Head of caudate nucleus (tissue), 42 donors: ENCODE results near the gene KCTD1.

Experiments used
- DNase-seq, 42 donors: peaks; one replicate each; pipeline versions ENCODE4 v3.0.0 to v3.0.0-alpha.2; 2020 to 2021; ENCODE audit warnings: mixed read lengths in 7 of 42
- intact Hi-C: fragments of 100-400 bp; cut with DNase I; formaldehyde crosslinking; loops from one replicate; pipeline ENCODE4 v1.15.0; 2022

Gene KCTD1

GRCh38 chr18:26418225-26418624 is 130.1 kb downstream of the KCTD1 start:
- intact Hi-C loops = no loop called here
- DNase-seq = peak in 1 of 42 donors; percentile 3

GRCh38 chr18:26417190-26417589 is 131.2 kb downstream of the KCTD1 start:
- intact Hi-C loops = no loop called here
- peak in 1 of 42 donors; percentile 5 for DNase-seq

GRCh38 chr18:26416652-26417150 is 131.7 kb downstream of the KCTD1 start:
- DNase-seq = peak in 1 of 42 donors; percentile 5
- intact Hi-C loops = no loop called here

GRCh38 chr18:26415631-26416030 is 132.7 kb downstream of the KCTD1 start:
- peak in 2 of 42 donors; percentile 3 to 37 for DNase-seq
- intact Hi-C loops = no loop called here

GRCh38 chr18:26414901-26415440 is 133.4 kb downstream of the KCTD1 start:
- intact Hi-C loops = no loop called here
- no peak for DNase-seq

- intact Hi-C loops = loop anchor here (10.0 kb wide), 2 partner anchors 136 to 246 kb away; partner anchors contain the start of gene KCTD1
- DNase-seq = no peak
These were observed 139.3 kb downstream of the KCTD1 start for GRCh38 chr18:26409091-26409490.

- intact Hi-C loops = loop anchor here (10.0 kb wide), 2 partner anchors 137 to 247 kb away; partner anchors contain the start of gene KCTD1
- no peak for DNase-seq
These were observed 140.4 kb downstream of the KCTD1 start for GRCh38 chr18:26407736-26408601.

- DNase-seq = no peak
- intact Hi-C loops = loop anchor here (10.0 kb wide), 2 partner anchors 138 to 248 kb away; partner anchors contain the start of gene KCTD1
These were observed 141.4 kb downstream of the KCTD1 start for GRCh38 chr18:26406854-26407517.

GRCh38 chr18:26406324-26406723 is 142.0 kb downstream of the KCTD1 start:
- no peak for DNase-seq
- intact Hi-C loops = loop anchor here (10.0 kb wide), 2 partner anchors 138 to 248 kb away; partner anchors contain the start of gene KCTD1

GRCh38 chr18:26405190-26405801 is 143.1 kb downstream of the KCTD1 start:
- intact Hi-C loops = loop anchor here (10.0 kb wide), 2 partner anchors 140 to 250 kb away; partner anchors contain the start of gene KCTD1
- DNase-seq = peak in 41 of 42 donors; percentile 36 to 83 (median 61)
